GM18907 (cell line): ENCODE results near the gene ALG8.
"Not testable (repeated sequence)": the region's sequence is repeated elsewhere in the genome, so short reads cannot be mapped to it uniquely, and the experiment has no call there.

ENCODE experiments used
- ATAC-seq: cut with Tn5 transposase; IDR thresholded peaks from one replicate; pipeline ENCODE4 v1.9.1; 2021; ENCODE audit warnings: mild to moderate bottlenecking, moderate library complexity; ENCODE audit not compliant: unreplicated experiment

Gene ALG8

DNA sequence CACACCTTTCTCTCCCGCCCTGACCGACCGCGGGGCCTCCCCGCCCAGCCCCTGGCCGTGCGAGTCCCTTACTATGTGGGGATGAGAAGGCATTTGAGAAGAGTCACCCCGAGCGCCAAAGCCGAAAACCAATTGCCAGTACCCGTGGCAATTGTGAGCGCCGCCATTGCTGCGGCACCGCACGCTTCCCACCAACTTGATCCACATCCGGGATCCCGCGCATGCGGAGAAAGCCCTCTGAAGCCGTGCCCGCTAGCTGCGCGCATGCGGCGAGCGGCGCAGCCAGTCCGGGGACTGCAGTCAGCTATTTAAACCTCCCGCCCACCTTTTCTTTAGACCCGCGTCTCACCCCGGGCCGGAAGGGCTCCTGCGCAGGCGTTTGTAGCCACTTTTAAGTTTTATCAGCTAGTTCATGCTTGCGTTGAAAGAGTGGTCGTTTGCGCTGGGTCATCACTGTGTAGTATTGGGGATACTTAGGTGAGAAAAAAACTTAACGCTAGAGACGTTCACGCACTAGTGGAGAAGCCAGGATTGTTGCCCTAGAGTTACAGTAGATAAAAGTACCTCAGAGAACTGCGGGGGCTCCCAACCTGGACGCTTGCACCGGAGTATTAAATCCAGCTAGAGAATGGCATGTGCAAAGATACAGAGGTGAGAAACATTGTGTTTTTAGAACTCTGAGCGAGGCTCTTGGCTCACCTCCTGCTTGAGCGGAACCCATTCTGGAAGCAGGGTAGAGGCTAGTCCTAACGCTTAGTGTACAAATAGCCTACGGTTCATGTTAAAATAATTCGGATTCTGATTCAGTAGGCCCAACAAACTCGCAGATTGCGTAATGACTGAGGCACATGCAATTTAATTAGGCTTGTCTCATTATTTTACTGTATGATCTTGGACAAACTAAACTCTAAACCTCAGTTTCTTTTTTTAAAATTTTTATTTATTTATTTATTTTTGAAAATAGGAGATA, at the start of gene ALG8:
Gene ALG8, minus strand, starts transcription at position 205 of the 970 bp plus-strand sequence. Its CDS starts 38 bp downstream, at position 167.
- peak; percentile 91 for ATAC-seq

DNA sequence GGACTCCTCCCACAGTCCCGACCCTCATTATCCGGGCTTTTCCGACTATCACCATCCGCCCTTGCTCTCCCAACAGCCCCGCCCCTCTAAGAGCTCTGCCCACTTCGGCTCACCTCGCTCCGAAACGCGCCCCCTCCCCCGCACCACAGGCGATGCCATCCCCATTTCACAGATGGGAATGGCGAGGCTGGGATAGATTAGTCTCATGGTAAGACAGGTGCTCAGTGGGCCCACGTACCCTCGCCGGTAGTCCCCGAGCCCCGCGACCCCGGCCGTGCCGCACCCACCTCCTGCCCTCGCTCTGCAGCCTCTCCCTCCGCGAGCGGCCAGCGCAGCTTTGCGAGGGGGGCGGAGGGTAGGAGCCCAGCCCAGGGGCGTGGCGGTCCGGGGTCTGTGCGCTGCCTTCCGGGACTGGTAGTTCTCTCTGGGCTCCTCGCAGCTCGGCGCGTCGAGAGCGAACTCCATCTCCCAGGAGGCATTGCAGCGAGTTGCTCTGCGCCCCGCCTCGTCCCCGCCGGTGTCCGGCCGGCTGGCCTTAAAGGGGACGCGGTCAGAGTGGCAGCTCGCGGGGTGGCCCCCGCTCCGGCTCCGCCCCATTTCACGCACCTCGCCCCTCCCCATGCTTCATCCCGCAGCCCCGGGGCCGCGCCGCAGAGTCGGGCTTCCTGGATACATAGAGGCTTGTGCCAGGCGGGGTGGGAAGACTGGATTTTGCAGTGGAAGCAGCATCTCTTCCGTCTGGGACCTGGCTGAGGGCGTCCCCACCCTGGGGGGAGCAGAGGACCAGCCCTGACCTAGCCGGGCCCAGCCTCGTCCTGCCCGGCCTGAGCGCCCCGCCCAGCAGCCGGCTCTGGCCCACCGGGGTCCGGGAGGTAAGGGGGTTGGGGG, 49.1 kb upstream of the ALG8 start, which contains the start of the genes KCTD21 and USP35:
Gene KCTD21, minus strand, starts transcription at position 341 of the 888 bp plus-strand sequence. CDS start 14,072 bp downstream, outside the sequence.
Gene USP35, plus strand, starts transcription at position 634 of the 888 bp plus-strand sequence. CDS start 7,327 bp downstream, outside the sequence.
- peak; percentile 98 for ATAC-seq

DNA sequence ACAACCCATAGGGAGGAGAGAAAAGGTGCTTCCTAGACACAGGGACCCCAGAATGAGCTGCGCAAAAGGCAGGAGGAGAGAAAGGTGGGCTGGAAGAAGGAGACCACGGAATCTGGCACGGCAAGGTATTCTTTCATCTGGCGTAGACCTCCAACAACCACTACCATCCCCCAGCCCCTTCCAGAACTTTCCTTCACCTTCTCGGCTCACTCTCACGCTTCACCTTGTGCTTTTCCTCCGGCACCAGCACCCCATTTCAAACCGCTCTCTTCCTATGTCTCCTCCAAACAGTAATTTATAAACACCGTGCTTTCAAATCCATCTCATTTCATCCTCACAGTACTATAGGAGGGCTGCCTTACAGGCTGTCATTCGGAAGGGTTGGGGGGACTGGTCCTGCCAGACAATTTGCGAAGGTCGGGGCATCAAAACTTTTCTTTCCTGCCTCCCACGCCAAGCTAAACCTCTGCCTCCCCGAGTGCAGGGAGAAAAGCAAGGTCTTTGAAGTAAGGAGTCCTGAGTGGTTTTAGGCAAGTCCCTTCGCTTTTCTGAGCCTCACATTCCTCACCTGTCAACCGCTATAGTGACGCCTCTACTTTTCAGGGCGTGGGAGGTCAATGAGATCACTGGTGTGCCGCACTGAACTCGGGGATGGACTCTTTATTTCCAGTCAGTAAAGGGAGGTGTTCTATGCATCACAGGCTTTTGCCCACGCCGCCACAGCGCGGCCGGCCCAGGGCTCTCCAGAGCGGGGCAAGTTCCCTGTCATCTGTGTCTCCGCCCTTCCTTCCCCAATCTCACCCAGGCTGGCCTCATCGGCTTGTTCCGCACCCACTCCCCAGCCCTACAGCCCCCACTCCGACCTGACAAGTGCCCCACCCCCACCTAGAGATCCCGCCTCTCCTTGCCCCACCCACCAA, 48.2 kb upstream of the ALG8 start:
- ATAC-seq: peak; percentile 14

DNA sequence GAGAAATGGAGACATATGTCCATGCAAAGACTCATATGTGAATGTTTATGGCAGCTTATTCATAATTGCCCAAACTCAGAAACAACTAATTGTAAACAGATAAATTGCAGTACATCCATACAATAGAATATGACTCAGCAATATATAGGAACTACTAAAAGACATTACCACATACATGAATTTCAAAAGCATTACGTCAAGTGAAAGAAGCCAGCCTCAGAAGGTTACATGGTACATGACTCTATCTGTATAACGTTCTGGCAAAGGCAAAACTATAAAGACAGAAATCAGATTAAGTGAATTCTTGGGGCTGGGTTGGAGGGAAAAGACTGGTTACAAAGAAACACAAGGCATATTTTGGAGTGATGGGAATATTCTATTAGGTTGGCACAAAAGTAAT, 41.8 kb upstream of the ALG8 start:
- ATAC-seq: no peak

DNA sequence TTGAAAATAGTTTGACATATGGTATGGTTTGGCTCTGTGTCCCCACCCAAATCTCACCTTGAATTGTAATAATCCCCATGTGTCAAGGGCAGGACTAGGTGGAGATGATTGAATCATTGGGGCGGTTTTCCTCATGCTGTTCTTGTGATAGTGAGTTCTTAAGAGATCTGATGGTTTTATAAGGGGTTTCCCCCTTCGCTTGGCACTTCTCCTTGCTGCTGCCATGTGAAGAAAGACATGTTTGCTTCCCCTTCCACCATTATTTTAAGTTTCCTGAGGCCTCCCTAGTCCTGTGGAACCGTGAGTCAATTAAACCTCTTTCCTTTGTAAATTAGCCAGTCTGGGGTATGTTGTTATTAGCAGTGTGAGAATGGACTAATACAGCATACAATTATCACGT, 41.3 kb upstream of the ALG8 start:
- no peak for ATAC-seq

DNA sequence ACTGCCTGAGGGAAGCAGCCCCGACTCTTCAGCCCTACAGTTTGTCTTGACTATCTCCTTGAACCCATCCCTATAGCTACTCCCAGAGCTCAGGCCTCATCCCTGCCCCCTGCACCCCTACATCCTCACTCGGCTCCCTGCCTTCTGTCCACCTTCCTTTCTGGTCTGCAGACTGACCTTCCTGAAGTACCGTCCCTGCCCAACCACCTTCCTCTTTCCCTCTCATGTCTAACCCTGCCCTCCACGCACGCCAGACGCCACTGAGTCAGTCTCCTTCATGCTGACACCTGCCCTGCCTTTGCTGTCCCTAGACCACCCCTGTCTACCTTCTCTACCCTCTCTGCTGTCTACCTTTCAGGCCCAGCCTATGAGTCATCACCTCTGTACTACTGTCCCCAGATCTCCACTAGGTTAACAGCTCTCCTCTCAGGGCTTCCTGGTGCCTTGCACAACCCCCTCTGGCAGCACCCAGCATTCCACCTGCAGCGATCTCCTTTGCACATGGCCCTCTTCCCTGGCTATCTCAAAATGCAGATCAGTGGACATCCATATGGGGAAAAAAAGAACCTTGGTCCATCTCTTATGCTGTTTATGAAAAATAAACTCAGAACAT, 40.1 kb upstream of the ALG8 start:
- ATAC-seq: no peak

DNA sequence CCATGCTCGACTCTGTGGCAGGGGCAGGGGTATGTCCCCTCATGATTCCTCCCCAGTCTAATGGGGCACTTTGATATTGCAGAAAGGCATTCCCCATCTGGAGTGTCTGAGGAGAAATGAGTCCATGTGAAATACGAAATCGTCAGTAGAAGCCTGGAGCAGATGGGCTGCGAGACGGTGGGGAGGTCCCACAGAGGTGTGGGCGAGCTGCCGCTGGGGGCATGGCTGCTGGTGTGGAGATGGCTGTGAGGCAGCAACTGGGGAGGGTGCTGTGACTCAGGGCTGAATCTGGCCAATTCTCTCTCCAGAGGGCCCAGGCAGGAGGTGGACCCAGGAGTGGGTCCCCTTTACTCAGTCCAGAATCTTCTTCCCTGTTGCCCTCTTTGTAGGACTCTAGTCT, 37.8 kb upstream of the ALG8 start:
- no peak for ATAC-seq

DNA sequence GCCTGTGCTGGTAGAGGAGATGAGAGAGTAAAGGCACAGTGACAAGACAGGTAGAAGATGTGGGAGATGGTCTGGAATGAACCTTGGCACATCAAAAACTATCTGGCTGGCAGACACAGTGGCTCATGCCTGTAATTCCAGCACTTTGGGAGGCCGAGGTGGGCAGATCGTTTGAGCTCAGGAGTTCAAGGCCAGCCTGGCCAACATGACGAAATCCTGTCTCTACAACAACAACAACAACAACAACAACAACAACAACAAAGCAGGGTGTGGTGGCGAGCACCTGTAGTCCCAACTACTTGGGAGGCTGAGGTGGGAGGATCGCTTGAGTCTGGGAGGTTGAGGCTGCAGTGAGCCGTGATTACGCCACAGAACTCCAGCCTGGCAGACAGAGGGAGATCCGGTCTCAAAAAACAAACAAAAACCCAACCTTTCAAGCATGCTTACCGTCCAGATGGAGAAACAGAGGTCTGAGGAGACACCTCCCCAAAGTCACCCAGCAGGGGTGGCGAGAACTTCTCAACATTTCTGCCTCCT, 37.2 kb upstream of the ALG8 start:
- no peak for ATAC-seq

DNA sequence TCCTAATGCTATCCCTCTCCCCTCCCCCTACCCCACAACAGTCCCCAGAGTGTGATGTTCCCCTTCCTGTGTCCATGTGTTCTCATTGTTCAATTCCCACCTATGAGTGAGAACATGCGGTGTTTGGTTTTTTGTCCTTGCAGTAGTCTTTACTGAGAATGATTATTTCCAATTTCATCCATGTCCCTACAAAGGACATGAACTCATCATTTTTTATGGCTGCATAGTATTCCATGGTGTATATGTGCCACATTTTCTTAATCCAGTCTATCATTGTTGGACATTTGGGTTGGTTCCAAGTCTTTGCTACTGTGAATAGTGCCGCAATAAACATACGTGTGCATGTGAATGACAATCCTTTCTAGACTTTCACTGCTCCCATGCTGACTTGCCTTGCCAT, 36.4 kb upstream of the ALG8 start:
- ATAC-seq: not testable (repeated sequence)

DNA sequence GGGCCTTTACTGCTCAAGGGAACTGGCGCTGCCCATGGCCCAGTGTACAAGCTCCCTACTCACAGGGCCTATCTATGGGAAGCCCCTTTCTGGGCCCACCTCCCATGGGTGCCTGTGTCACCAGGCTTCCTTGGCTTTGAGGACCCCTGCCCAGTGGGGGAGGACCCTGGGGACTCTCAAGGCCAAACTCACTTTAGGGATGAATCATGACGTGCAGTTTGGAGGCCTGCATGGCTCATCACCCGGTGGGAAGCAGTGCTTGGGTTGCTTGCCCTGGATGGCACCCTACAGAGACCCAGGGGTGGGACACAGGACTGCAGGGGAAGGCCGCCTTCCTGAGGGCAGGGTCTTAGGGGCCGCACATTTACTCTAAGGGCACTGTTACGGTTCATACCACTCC, 32.5 kb upstream of the ALG8 start:
- no peak for ATAC-seq

DNA sequence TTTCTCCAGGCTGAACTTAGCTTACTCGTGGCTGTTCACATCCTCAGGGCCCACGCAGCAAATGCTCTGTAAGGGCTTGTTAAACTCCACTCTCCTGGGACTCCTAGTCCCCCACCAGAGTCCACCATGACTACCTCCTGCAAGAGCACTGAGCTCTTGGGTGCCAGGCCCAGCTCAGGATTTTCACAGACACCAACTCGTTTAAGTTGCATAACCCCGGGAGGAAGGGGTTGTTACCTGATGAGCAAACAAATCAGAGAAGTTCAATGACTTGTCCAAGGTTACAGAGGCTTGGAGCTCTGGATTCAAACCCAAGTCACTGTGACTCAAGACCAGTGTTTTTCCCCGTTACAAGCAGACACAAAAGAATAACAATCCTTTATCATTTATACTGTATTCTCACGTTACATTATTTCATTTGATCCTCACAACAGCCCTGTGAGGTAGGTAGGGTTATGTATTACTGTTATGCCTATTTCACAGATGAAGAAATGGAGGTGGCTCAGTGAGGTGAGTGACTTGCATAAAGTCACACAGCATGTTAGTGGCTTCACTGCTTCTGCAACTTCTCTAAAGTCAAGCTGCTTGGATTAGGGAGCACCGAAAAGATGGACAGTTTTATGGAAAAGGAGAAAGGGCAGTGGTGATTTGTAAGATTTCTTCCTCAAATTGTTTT, 31.6 kb upstream of the ALG8 start:
- no peak for ATAC-seq

DNA sequence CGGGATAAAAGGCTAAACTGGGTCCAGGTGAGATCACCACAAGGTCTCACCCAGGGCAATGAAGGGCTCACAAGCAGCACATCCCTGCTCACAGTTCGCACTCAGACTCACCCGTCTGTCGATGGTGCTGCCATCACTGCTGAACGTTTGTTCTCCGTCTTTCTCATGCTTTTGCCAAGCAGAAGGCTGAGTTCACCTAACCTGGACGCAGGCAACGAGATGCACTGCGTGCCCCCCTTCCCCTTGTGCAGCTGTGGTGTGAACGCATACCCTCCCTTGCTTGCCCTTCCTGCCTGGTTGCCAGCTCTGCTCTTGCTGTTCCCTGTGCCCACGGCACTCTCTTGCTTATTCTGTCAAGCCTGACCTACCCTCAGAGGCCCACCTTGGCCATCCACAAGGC, 31.0 kb upstream of the ALG8 start:
- no peak for ATAC-seq

DNA sequence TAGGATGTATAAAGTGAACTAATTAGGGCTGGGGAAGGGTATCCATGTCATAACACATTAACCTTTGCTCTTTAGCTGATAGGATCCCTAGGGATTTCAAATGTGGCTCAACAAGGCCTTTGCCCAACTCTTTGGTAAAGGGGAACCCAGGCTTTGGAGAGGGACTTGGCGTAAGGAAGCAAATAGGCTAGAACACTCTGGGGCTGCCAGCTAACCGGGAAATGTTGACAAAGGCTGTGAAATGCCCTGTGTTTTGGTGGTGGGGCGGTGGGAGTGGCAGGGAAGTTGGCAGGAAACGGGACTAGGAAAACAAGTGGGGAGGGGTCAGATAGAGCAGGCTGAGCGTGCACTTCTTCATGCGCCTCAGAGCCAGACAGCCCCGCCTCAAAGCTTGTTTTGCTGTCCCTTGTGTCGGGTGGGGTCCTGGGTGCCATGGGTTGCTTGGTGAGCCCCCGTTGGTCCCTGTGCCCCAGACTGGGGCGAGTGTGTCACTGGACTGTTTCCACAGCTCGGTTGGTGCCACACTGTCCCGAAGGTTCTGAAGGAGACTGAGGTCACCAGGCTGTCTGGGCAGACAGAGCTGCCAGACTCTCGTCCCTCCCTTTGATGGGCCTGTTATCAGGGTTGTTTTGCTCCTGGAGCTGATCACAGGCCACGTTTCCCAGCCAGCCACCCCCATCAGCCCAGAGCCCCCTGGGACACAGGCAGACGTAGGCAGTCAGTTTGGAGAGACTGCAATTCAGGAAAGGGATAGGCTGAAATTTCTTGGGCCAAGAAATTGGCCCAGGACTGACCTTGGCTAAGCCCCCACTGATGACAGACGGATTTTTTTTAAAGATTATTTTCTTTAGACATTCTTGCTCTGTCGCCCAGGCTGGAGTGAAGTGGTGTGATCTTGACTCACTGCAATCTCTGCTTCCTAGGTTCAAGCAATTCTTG, 29.4 kb upstream of the ALG8 start:
- ATAC-seq: no peak

DNA sequence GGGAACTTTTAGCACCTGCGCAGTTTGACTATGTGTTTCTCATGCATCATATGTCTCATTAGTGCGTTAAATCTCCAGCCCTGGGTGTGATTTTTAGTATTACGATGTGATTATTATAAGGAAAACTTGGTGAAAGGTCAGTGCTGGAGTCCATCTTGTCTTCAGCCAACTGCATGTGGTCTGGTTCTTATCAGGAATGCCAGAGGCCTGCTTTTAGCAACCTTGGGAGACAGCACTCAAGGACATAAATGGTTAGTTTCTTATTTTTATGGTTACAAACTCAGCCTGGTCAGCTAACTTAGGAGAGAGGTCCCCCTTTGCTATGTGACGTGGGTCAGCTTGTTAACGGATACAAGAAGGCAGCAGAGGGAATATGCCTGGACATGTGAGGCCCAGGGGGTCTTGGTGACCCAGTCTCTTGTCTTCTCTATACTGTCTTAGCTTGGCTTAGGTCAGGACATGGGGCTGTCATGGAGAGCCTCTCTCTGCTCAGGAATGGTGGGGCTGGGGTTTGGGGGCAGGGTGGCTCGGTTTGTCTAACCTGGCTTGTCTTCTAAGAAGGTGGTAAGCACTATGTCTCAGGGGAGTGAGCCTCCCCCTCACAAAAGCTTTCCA, 27.5 kb upstream of the ALG8 start:
- no peak for ATAC-seq

DNA sequence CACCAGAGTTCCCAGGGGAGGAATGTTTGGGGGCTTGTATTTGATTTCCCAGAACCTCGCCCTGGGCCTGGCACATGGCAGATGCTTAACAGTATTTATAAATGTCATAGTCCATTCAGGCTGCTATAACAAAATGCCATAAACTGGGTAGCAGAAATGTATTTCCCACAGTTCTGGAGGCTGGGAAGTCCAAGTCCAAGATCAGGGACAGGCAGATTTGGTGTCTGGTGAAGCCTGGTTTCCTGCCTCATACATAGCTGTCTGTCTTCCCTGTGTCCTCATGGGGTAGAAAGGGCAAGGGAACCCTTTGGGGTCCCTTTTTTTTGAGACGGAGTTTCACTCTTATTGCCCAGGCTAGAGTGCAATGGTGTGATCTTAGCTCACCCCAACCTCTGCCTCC, 25.0 kb upstream of the ALG8 start:
- ATAC-seq: no peak

DNA sequence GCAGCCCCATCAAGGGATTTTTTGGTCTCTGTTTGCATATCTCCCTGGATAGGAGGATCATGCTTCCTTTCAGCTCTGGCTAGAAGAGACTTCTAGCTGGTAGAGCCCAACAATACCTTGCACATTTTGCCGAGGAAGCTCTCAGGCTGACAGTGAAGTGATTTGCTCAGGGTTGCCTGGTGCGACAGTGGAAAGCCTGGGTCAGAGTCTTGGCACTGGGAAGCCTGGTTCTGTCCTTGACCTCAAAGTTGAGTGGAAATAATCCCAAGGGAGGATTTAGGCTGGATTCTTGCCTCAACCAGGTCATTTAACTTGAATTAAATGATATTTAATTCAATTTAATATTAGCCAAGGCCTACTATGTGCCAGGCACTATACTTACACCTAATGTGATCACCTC, 24.4 kb upstream of the ALG8 start:
- ATAC-seq: no peak

DNA sequence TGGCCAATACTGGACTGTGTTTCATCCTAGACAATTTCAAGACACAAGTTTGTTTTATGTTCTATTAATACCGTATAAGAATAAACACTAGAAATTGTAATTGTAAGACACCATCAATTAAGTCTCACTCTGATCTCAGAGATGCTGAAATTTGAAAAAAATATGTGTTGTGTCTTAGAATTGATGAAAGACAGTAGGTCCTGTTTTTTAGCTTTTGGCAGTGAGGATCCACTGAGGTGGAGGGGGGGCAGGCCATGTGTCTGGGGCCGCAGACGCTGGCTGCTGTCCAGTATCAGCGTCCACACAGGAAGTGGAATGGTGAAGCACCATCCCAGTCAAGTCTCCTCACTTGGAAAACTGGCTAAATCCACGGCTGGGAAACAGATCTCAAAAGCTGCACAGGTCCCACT, 22.5 kb upstream of the ALG8 start:
- no peak for ATAC-seq

DNA sequence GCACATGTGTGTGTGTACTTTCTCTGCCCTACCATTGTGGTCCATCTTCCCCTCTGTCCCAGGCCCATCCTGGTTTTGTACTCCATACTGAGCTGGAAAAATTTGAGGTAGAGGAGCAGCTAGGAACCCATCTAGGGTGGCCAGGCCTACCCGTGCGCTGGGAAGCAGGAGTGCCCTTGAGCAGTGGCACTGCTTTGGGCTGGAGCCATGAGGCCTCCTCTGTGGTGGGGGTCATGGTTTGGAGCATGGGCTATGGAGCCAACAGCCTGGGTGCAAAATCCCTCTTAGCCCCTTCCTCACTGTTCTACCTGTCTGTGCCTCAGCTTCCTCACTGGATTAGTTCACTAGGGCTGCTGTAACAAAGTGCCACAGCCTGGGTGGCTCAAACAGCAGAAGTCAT, 21.9 kb upstream of the ALG8 start:
- no peak for ATAC-seq
